ENCODE measurements around the gene DNAJC30. TPM values are rescaled to one million over a fixed set of nuclear protein-coding genes. Genes with fewer than 3 reads are reported as not detected.

Gene DNAJC30
- total and polyA plus RNA-seq, 10 of the 15 experiments (the other 5 are each of a cell fraction or from before 2014, with no cell fraction given): 2.1 to 19.0 (median 7.9) TPM

DNA sequence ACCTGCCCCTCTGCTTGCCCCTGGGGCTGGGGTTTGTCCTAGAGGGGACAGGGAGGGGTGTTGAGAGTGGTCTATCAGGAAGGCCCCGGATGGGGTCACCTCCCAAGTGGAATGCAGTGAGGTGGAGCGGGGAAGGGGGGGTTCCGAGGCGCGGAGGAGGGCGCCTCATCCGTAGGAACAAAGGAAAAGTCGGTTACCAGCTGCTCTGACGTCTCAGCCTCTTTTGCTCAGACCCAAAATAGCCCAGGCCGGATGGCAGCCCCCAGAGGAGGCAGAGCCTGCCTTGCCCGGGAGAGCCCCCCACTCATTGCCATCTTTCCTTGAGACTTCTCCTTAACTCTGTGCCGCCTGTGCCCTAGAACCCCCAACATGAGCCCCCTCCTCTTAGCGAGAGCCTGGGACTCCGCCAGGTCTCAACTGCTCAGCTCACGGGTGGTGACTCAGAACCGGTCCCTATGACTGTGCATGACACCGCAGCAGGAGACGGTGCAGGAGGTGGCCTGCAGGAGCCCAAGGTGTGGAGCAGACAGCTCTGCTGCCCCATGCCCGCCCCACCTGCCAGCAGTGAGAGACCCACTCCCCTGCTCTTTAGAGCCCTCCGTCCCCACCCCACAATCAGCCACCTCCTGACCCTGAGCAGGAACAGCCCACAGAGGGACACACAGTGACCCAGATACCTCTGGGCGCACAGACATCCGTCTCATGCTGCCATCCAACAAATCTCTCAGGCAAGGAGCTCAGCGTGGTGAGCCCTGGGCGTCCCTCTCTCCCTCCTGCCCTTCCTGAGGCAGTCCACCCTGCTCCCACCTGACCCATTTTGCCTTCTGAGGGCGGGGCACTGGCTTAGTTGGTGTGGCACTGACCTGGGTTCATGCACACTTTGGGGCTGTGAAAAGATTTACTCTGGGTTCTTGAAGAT, 23.1 kb upstream of the DNAJC30 start:
- CTCF ChIA-PET: interaction anchor here (0.6 kb wide), 1 partner anchor 97 kb away, joined by 3 read pairs; no protein-coding TSS in a partner anchor
- intact Hi-C loops (cut with micrococcal nuclease; ENCODE audit: unreplicated experiment): no loop called here
- no TSS peak for BruUV-seq (replicated peaks)

More for the DNA sequence above, 23.1 kb upstream of the DNAJC30 start:
- ChIA-PET POLR2A (no interaction called here), RAD21 (ENCODE audit: unreplicated experiment) (no interaction called here), SMC1A (ENCODE audit: uncharacterized antibody, unreplicated experiment) (no interaction called here)
- H3K79me2 ChIP-seq (ENCODE audit: control insufficient read depth, insufficient read depth, low read length): no peaks in the 10 kb centered on the region
- WGBS (ENCODE audit: insufficient coverage, insufficient replicate concordance, low lambda C conversion rate, missing lambda C conversion rate): 46% methylated on average over 25 of the region's 25 CpGs
- H3K27me3 ChIP-seq (replicated peaks in 1 of 2; ENCODE audit: control insufficient read depth in 2 of 2, insufficient read depth in 2 of 2, low read length in 1 of 2): no peaks in the 10 kb centered on the region
- H4K20me1 ChIP-seq (ENCODE audit: control insufficient read depth, insufficient read depth): no peaks in the 10 kb centered on the region
- no peak overlapping the region for H3K27ac ChIP-seq (ENCODE audit: control insufficient read depth, insufficient read depth)
- H3K9ac ChIP-seq (ENCODE audit: control insufficient read depth, insufficient read depth, low read length): no peak overlapping the region
- H2AFZ ChIP-seq (ENCODE audit: control insufficient read depth, low read depth, low read length): no peak overlapping the region
- H3K4me3 ChIP-seq: no peak overlapping the region
- no peaks in the 10 kb centered on the region for H3K9me3 ChIP-seq (replicated peaks; ENCODE audit: control insufficient read depth, insufficient read depth, low read length)
- no peak for FAIRE-seq
- H3K4me2 ChIP-seq (ENCODE audit: control insufficient read depth, insufficient read depth): no peak overlapping the region
- in situ Hi-C loops (cut with MboI): no loop called here
- peak; percentile 48 for ATAC-seq
- TF ChIP-seq USF2 (IDR thresholded peaks at IDR 0.05; ENCODE audit: borderline replicate concordance, low read depth, low read length) (no peak), HDGF (IDR thresholded peaks at IDR 0.05) (no peak), WRNIP1 (IDR thresholded peaks at IDR 0.05; ENCODE audit: borderline replicate concordance, low read depth, low read length) (no peak), HDAC6 (IDR thresholded peaks at IDR 0.05; ENCODE audit: unreplicated experiment) (no peak), CEBPB (IDR thresholded peaks at IDR 0.05; ENCODE audit: borderline replicate concordance in 1 of 2, low read depth in 2 of 2, low read length in 2 of 2) (no peak), POLR2AphosphoS5 (IDR thresholded peaks at IDR 0.05; ENCODE audit: low read length) (no peak), ZNF24 (IDR thresholded peaks at IDR 0.05) (no peak), PKNOX1 (IDR thresholded peaks at IDR 0.05) (no peak), RAD21 (IDR thresholded peaks at IDR 0.05; ENCODE audit: insufficient read depth, low read depth, low read length) (no peak), EED (IDR thresholded peaks at IDR 0.05; ENCODE audit: low read depth) (no peak), YY1 (IDR thresholded peaks at IDR 0.05; ENCODE audit: low read depth, low read length) (no peak), HDAC2 (IDR thresholded peaks at IDR 0.05) (no peak), NFYA (IDR thresholded peaks at IDR 0.05; ENCODE audit: borderline replicate concordance, low read depth, low read length) (no peak), SMARCA5 (IDR thresholded peaks at IDR 0.05) (no peak)
- TF ChIP-seq, protein P1, sequence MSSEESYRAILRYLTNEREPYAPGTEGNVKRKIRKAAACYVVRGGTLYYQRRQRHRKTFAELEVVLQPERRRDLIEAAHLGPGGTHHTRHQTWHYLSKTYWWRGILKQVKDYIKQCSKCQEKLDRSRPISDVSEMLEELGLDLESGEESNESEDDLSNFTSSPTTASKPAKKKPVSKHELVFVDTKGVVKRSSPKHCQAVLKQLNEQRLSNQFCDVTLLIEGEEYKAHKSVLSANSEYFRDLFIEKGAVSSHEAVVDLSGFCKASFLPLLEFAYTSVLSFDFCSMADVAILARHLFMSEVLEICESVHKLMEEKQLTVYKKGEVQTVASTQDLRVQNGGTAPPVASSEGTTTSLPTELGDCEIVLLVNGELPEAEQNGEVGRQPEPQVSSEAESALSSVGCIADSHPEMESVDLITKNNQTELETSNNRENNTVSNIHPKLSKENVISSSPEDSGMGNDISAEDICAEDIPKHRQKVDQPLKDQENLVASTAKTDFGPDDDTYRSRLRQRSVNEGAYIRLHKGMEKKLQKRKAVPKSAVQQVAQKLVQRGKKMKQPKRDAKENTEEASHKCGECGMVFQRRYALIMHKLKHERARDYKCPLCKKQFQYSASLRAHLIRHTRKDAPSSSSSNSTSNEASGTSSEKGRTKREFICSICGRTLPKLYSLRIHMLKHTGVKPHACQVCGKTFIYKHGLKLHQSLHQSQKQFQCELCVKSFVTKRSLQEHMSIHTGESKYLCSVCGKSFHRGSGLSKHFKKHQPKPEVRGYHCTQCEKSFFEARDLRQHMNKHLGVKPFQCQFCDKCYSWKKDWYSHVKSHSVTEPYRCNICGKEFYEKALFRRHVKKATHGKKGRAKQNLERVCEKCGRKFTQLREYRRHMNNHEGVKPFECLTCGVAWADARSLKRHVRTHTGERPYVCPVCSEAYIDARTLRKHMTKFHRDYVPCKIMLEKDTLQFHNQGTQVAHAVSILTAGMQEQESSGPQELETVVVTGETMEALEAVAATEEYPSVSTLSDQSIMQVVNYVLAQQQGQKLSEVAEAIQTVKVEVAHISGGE (CRISPR knock-in tag; IDR thresholded peaks at IDR 0.05): no peak
- H3K4me1 ChIP-seq (ENCODE audit: control insufficient read depth, insufficient read depth, low read length): no peaks in the 10 kb centered on the region
- no peak for DNase-seq (ENCODE audit: low read depth, low spot score)
- H3K36me3 ChIP-seq (ENCODE audit: control insufficient read depth in 2 of 2, insufficient read depth in 2 of 2, low read length in 1 of 2): no peaks in the 10 kb centered on the region; a peak in 1 of 4 replicates
